ENCODE data around the gene SPIN4. TPM values are rescaled to one million over a fixed set of nuclear protein-coding genes. Genes with fewer than 3 reads are reported as not detected.
A peak's percentile ranks its signal among the peaks of the same experiment; 100 is the strongest.

The SPIN4 gene
- total and polyA plus RNA-seq, 10 of the 15 experiments (the other 5 are each of a cell fraction or from before 2014, with no cell fraction given), result 3.3 to 17.0 (median 7.7) TPM

DNA sequence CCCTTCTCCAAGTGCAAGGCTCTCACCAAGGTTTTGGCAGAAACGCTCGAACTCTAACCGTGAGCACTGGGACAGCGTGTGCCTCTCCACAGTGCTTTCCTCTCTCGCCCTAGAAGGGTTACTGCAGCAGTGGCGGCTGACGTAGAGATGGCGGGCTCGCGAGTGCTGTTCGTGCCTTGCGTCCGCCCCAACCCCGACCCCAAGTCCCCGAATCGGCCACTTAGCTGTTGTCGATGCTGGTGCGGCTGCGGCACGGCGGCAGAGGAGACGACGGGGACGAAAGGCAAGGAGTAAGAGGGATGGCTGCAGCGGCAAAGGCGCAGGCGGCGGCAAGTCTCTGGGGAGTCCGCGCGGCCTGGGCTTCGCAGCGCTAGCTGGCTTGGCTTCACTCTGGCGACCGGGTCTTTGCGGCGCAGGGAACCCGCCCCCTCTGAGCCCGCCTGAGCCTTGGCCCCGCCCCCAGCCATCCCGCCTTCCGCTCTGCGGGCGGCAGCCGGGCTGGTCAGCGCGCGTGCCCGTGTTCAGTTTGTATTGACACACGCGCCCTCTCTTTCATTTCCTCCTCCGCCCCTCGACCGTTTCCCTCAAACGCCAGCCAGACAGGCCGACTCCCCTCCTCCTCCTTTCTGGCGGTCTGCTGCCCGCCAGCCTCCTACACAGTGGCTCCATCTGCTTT lies at the start of gene SPIN4 (continued):
- TF ChIP-seq, protein P1, sequence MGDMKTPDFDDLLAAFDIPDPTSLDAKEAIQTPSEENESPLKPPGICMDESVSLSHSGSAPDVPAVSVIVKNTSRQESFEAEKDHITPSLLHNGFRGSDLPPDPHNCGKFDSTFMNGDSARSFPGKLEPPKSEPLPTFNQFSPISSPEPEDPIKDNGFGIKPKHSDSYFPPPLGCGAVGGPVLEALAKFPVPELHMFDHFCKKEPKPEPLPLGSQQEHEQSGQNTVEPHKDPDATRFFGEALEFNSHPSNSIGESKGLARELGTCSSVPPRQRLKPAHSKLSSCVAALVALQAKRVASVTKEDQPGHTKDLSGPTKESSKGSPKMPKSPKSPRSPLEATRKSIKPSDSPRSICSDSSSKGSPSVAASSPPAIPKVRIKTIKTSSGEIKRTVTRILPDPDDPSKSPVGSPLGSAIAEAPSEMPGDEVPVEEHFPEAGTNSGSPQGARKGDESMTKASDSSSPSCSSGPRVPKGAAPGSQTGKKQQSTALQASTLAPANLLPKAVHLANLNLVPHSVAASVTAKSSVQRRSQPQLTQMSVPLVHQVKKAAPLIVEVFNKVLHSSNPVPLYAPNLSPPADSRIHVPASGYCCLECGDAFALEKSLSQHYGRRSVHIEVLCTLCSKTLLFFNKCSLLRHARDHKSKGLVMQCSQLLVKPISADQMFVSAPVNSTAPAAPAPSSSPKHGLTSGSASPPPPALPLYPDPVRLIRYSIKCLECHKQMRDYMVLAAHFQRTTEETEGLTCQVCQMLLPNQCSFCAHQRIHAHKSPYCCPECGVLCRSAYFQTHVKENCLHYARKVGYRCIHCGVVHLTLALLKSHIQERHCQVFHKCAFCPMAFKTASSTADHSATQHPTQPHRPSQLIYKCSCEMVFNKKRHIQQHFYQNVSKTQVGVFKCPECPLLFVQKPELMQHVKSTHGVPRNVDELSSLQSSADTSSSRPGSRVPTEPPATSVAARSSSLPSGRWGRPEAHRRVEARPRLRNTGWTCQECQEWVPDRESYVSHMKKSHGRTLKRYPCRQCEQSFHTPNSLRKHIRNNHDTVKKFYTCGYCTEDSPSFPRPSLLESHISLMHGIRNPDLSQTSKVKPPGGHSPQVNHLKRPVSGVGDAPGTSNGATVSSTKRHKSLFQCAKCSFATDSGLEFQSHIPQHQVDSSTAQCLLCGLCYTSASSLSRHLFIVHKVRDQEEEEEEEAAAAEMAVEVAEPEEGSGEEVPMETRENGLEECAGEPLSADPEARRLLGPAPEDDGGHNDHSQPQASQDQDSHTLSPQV (IDR thresholded peaks at IDR 0.05), result no peak
- TF ChIP-seq ZNF622 (IDR thresholded peaks at IDR 0.05) (no peak), STAT3 (IDR thresholded peaks at IDR 0.05; ENCODE audit: low read depth, low read length) (no peak), NR2C2 (IDR thresholded peaks at IDR 0.05; ENCODE audit: borderline replicate concordance, control insufficient read depth, insufficient read length, low read depth) (no peak), ZZZ3 (IDR thresholded peaks at IDR 0.05; ENCODE audit: control insufficient read depth, insufficient read length, low read depth) (no peak), YBX1 (IDR thresholded peaks at IDR 0.05) (no peak), MYC (IDR thresholded peaks at IDR 0.05; ENCODE audit: insufficient read depth, insufficient read length, insufficient replicate concordance, low read length, severe bottlenecking) (no peak), SRF (IDR thresholded peaks at IDR 0.05; ENCODE audit: low read depth in 2 of 2, low read length in 2 of 2) (no peak), PML (IDR thresholded peaks at IDR 0.05; ENCODE audit: low read length) (no peak), HDAC6 (IDR thresholded peaks at IDR 0.05; ENCODE audit: unreplicated experiment) (no peak), EED (IDR thresholded peaks at IDR 0.05; ENCODE audit: low read depth) (no peak), TAF1 (IDR thresholded peaks at IDR 0.05; ENCODE audit: borderline replicate concordance, low read depth, low read length) (0 out of 2 replicates have a peak, but pooled peaks have one; percentile 19), MYB (IDR thresholded peaks at IDR 0.05; ENCODE audit: borderline replicate concordance, low read depth, low read length) (no peak), ZBED1 (IDR thresholded peaks at IDR 0.05; ENCODE audit: borderline replicate concordance) (no peak), EGR1 (IDR thresholded peaks at IDR 0.05; ENCODE audit: borderline replicate concordance in 1 of 2, low read depth in 2 of 2, low read length in 2 of 2) (no peak)
- TF ChIP-seq, protein P2, sequence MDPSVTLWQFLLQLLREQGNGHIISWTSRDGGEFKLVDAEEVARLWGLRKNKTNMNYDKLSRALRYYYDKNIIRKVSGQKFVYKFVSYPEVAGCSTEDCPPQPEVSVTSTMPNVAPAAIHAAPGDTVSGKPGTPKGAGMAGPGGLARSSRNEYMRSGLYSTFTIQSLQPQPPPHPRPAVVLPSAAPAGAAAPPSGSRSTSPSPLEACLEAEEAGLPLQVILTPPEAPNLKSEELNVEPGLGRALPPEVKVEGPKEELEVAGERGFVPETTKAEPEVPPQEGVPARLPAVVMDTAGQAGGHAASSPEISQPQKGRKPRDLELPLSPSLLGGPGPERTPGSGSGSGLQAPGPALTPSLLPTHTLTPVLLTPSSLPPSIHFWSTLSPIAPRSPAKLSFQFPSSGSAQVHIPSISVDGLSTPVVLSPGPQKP (IDR thresholded peaks at IDR 0.05; ENCODE audit: low read depth, low read length), result no peak
- TF ChIP-seq, protein P3, sequence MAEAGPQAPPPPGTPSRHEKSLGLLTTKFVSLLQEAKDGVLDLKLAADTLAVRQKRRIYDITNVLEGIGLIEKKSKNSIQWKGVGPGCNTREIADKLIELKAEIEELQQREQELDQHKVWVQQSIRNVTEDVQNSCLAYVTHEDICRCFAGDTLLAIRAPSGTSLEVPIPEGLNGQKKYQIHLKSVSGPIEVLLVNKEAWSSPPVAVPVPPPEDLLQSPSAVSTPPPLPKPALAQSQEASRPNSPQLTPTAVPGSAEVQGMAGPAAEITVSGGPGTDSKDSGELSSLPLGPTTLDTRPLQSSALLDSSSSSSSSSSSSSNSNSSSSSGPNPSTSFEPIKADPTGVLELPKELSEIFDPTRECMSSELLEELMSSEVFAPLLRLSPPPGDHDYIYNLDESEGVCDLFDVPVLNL (IDR thresholded peaks at IDR 0.05; ENCODE audit: low read depth, low read length), result no peak
- TF ChIP-seq, protein P4, sequence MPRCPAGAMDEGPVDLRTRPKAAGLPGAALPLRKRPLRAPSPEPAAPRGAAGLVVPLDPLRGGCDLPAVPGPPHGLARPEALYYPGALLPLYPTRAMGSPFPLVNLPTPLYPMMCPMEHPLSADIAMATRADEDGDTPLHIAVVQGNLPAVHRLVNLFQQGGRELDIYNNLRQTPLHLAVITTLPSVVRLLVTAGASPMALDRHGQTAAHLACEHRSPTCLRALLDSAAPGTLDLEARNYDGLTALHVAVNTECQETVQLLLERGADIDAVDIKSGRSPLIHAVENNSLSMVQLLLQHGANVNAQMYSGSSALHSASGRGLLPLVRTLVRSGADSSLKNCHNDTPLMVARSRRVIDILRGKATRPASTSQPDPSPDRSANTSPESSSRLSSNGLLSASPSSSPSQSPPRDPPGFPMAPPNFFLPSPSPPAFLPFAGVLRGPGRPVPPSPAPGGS (IDR thresholded peaks at IDR 0.05; ENCODE audit: borderline replicate concordance, insufficient read depth, low read depth, low read length, poor library complexity, severe bottlenecking), result no peak
- TF ChIP-seq, protein P5, sequence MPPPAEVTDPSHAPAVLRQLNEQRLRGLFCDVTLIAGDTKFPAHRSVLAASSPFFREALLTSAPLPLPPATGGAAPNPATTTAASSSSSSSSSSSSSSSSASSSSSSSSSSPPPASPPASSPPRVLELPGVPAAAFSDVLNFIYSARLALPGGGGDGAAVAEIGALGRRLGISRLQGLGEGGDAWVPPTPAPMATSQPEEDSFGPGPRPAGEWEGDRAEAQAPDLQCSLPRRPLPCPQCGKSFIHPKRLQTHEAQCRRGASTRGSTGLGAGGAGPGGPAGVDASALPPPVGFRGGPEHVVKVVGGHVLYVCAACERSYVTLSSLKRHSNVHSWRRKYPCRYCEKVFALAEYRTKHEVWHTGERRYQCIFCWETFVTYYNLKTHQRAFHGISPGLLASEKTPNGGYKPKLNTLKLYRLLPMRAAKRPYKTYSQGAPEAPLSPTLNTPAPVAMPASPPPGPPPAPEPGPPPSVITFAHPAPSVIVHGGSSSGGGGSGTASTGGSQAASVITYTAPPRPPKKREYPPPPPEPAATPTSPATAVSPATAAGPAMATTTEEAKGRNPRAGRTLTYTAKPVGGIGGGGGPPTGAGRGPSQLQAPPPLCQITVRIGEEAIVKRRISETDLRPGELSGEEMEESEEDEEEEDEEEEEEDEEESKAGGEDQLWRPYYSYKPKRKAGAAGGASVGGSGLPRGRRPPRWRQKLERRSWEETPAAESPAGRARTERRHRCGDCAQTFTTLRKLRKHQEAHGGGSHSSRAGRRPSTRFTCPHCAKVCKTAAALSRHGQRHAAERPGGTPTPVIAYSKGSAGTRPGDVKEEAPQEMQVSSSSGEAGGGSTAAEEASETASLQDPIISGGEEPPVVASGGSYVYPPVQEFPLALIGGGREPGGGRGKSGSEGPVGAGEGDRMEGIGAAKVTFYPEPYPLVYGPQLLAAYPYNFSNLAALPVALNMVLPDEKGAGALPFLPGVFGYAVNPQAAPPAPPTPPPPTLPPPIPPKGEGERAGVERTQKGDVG (CRISPR knock-in tag; IDR thresholded peaks at IDR 0.05), result no peak

Measured in GM12878 (cell line).